AML-193 (cell line): ENCODE data around the gene MTRF1L.
"Not testable (repeated sequence)": the region's sequence is repeated elsewhere in the genome, so short reads cannot be mapped to it uniquely, and the experiment has no call there.

Experiments
- DNase-seq, 2 experiments: peaks; one replicate each; lab custom pipeline; 2025; lab: John Stamatoyannopoulos, UW

Gene MTRF1L

DNA sequence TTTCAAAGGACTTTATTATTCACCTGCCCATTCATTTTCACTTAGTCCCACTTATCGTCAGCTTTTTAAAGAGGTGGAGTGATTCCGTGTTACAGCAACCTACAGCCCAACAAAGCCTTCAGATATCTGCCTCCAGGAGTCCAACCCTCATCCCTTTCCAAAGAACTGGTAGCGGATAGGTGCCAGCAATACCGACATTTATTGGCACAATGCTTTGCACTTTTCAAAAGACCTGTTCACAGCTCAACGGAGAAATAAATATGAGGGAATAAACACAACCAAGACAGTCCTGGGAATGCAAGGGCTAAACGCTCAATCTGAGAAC lies 819 bp upstream of the MTRF1L start:
- no peak for DNase-seq

DNA sequence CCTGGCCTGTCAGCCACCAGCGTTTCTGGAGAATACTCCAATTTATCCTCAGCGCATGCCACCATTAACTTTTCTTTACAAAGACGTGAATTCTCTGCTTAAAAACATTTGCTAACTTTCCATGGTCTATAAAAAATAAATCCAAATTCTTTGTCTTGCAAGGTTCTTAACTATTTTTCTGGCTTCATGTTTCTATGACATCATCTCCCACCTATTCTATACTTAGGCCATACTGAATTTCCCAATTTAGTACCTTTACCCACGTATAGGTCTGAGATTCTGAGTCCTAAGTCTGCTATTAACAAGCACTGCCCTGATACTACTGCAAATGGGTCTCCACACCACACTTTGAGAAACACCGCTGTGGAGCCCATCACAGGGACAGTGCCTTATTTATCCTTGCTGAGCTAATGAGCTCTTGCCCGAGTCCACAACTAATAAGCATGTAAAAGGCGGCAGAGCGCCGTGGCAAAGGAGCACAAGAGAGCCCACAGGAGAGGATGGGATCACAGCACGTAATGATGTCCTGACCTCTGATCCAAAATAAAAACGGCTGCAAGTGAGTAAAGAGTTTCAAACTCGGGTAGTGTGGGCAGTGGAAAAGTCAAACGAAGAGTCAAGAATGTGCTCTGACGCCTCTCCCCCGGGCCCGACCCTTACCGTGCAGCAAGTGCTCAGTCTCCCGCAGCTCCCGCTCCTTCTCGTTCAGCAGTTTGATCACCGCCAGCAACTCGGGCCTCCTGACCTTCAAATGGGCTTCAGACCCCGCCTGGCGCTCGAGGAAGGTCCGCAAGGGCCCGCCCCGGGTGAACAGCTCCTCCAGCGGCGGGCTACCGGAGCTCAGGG lies 519 bp downstream of the MTRF1L start:
- DNase-seq = no peak

DNA sequence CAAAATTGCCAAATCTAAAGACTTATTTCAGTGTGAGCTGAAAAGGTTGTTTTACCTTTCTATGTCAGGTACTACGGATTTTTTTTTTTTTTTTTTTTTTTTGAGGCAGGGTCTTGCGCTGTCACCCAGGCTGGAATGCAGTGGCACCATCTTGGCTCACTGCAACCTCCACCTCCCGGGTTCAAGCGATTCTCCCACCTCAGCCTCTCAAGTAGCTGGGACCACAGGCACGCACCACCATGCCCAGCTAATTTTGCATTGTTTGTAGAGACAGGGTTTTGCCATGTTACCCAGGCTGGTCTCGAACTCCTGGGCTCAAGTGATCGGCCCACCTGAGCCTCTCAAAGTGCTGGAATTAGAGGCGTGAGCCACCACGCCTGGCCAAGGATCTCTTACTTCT lies 1.7 kb downstream of the MTRF1L start:
- not testable (repeated sequence) for DNase-seq

DNA sequence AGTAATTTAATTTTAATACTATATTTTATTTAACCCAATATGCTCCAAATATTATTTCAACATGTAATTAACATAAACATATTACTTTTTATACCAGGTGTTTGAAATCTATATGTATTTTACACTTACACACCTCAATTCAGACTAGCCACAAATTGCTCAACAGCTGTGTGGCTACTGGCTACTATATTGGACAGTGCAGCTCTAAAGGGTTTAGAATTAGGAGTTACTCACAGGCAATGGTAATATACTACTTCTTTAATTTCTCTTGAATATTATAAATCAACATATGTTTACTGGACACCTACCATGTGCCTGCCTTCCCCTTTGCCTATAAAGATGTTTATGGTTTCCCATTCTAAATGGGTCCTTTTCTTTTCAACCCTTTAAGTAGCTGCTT lies 2.3 kb downstream of the MTRF1L start:
- no peak for DNase-seq

DNA sequence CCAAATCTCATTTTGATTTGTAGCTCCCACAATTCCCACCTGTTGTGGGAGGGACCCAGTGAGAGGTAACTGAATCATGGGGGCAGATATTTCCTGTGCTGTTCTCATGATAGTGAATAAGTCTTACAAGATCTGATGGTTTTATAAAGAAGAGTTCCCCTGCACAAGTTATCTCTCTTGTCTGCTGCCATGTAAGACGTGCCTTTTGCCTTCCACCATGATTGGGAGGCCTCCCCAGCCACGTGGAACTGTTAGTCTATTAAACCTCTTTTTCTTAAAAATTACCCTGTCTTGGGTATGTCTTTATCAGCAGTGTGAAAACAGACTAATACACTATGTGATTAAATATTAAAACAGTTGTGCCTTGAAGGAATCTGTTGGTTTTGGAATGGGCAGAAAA lies 3.0 kb downstream of the MTRF1L start:
- not testable (repeated sequence) for DNase-seq

DNA sequence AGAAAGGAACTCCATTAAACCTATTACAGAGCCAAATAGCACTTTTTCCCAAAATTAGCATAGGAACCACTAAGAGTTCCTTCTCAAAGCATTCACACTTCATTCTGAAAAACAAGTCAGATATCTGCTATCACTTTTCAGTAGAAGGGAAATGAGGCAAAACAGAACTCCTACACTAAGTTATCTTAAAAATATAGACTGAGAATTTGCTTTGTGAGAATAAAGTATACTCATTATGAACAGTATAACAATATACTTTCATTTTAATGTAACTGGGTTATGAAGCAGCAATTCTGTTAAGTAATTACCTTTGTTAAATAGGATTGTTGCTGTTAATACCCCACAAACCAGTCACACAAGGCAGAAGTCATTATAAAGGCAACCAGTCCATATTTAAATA lies 8.7 kb downstream of the MTRF1L start:
- DNase-seq = no peak

DNA sequence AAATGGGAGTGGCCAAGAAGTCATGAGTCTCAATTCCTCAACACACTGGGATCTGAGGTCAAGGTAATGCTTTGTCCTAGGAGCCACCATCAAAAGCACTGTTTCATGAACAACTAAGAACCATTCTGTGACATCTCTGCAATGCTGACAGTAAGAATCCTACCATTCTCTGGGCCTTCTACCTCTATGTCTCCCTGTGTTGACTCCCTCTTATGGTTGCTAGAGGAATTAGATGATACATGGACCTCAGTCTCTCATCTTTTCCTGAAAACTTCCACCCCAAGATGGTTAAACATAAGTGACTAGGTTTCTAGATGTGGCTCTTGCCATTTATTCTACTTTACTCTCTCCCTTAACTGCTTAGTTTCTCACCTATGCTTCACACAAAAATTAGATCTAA lies 9.1 kb downstream of the MTRF1L start:
- DNase-seq = peak; percentile 41 to 60

DNA sequence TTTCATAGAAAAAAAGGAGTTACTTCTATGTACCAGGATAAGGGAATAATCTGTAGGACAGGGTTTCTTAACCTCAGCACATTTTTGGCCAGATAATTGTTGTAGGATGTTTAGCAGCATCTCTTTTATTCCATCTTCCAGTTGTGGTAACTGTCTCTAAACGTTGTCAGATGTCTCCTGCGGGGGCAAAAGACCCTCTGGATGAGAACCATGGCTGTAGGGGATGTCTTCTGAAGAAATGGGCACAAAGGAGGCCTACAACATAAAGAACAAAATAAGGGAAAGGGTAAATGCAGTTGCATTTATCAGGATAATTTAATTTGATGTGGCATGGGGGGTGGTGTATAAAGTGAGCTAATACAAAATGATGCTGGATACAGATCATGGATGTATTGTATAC lies 15.5 kb downstream of the MTRF1L start:
- no peak for DNase-seq

DNA sequence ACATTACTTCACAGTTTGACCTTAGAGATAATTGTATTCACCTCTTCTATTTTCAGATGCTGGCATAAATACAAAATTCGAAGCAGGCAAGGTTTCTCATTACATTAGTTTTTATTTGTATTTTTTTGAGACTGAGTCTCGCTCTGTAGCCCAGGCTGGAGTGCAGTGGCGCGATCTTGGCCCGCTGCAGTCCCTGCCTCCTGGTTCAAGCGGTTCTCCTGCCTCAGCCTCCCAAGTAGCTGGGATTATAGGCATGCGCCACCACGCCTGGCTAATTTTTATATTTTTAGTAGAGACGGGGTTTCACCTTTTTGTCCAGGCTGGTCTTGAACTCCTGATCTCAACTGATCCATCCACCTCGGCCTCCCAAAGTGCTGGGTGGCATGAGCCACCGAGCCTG lies 17.2 kb downstream of the MTRF1L start:
- DNase-seq = not testable (repeated sequence)

DNA sequence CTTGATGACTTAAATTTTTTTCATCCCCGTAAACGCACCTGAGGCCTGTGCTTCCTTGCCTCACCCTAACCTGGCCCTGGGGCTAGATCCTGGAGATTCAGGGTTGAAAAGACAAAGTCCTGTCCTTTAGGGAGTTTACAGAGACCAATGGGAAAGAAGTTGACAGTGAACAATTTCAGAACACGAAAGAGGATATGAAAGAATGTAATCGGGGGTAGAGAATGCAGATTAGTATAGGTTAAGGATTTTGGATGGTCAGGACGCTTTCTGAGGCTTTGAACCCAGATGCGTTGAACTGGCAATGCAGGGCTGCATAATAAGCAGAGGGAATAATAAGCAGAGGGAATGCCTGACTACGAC lies 18.0 kb downstream of the MTRF1L start:
- no peak for DNase-seq

DNA sequence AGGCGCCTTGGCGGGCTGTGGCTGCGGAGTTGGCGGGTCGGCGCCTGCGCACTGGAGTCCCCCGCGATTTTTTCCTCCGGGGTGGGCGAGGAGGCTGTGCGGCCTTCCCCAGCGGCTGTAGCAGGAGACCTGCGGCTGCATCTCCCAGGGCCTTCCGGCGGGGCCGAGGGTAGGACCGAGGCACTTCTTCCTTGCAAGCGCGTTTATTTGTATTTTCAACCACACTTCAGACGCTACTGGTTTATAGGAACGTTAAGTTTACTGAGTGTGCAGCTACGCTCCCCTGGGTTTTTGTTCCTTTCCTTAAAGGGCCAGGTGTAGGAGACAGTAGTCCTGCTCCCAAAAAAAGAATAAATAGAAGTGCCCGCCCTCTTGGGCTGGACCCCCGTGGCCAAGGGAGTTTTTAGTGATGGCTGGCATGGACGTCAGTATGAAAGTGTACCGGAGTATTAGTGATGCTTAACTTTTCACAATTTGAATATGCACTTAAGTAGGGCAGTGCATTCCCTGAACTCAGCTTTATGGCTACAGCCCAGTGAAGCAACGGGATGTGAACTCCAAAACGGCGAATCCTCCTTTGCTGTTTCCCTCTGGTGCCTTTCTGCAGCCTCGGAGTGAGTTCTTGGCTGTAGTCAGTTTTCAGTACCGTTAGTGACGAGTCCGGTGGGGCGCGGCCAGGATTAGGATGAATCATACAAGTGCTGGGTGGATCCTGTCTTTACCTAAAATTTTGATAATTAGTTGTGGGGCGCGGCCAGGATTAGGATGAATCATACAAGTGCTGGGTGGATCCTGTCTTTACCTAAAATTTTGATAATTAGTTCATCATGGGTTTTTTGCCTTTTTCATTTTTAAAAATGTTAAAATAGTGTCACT lies 18.6 kb downstream of the MTRF1L start:
- peak; percentile 71 to 93 for DNase-seq

DNA sequence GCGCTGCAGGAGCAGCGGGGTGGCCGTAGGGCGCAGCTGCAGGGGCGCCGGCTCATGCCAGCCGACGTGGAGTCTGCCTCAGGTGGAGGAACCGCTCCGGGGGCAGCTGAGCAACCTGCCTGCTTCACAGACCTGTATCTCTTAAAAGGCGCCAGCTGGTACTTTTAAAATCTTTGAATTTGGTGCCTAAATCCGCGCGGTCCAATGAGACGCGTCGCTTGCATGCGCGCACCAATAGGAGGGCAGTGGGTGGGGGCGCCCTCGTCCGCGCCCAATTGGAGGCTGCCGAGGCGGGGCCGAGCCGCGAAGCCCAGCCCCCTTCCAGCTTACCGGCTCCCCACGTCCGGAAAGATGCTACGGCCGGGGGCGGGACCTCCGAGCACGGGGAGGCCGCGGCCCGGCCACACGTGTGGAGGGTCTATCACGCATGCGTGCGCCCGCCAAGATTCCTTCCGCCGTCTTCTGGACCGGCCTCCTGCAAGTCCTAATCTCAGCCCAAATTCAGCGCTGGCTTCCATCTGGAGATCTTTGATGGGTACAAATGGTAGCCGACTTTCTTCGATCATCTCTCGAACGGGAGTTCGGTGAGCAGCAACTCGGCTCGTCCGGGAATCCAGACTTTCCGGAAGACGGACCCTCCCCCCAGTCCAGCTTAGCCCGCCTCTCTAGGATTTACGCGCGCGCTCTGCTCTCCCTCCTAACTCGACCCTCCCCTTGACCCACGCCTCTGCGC lies 19.4 kb downstream of the MTRF1L start, which contains the start of gene FBXO5:
TSS of gene FBXO5 (minus strand) at position 138 of the 733 bp plus-strand sequence. CDS start at position 56, 82 bp downstream.
- peak; percentile 98 for DNase-seq

DNA sequence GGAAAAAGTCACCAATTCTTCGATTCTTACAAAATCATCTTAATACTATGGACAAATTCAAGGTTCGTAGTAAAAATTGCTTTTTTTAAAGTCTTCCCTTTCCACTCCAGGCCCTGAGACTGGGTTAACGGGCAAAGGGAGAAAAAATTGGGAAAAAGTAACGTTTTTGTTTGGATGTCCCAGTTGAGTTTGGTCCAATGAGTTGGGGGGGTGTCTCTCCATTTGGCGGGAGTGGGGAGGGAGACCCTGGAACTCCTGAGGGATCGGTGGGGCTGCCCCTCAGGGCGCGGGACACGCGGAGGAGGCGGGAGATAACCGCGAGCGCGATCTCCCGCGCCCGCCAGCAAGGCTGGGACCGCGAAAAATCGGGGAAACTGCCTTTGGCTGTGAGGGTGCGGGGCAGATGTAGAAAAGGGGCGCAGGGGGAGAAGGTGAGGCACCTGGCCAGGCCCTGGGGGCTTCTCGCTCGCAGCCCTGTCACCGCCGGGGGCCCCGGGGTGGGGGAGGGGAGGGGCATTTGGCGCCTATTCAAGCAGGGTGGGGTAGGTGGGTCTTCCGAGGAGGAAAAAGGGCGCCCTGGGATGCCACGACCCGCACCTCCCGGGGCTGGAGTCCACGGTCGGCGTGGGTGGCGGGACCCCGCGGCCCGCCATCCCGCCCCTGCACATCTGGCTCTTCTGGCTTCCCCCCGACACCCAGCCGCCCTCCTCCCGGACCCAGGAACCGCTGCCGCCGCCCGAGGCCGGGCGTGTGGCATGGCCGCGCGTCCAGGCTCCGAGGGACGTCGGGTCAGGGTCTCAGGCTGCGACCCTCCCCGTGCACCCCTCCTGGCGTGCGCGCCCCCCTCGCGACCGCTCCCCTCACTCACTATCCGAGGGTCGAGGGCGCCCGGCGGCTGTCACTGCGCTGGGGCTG lies 20.3 kb downstream of the MTRF1L start:
- no peak for DNase-seq

DNA sequence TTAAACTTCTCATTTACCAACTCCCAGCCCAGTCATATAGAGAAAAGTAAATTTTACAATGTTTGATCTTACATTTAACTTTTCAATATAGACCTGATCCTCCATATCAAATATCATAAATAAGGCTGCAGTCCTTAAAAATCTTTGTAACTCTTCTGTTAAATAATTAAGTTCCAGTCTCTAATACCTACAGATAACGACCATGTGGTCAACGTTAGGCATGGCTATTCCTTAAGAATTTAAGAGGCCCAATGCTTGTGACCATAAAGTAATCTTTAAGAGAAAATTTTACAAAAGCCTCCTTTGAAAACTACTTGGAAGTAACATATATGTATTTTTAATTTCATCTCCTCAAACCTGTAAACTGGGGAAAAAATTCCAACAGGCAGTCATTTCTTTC lies 21.3 kb downstream of the MTRF1L start:
- no peak for DNase-seq

DNA sequence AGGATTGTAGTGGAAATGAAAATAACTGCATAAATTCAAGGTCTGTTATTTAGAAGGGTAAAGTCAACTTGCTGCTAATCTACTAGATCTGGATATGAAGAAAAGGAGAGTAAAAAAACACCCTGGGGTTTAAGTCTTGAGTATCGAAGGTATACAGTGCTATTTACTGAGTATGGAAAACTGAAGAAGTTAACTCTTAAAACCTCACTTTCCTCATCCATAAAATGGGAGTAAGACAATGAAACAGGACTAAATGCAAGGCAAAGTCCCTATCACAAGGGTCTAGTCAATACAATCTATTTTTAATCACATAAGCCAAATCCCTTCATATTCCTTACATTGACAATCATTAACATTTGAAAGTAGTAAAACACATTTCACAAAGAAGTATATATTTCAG lies 21.9 kb downstream of the MTRF1L start:
- no peak for DNase-seq

DNA sequence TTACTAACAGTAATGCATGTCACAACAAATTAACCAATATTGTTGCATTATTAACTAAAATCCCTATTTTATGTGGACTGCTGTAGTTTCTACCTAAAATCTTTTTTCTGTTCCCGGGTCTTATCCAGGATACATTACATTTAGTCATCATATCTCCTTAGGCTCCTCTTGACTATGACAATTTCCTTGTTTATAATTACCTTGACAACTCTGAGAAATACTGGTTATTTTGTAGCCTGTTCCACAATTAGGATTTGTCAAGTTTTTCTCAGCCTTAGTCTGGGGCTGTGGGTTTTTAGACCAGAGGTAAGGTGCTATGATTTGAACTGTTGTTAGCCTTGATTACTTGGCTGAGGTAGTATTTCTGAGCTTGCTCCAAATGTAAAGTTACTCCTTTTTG lies 23.4 kb downstream of the MTRF1L start:
- peak; percentile 14 to 26 for DNase-seq

DNA sequence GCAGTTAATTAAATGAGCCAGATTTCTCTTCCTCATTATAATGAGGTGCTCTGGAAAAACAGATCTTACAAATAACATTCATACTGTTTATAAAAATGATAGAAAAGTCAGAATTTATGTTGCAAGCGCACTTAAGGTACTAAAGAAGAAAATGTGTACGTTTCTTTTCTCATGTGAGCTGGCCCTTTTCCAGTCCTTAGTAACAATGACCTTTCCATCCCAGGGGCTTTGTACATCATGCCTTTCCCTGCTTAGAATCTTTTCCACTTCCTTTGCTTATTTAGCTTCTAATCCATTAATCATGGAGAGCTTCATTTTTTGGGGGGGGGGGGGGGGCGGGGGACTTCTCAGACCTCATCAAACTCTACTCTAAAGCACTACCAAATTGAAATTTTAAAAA lies 24.5 kb downstream of the MTRF1L start:
- no peak for DNase-seq

DNA sequence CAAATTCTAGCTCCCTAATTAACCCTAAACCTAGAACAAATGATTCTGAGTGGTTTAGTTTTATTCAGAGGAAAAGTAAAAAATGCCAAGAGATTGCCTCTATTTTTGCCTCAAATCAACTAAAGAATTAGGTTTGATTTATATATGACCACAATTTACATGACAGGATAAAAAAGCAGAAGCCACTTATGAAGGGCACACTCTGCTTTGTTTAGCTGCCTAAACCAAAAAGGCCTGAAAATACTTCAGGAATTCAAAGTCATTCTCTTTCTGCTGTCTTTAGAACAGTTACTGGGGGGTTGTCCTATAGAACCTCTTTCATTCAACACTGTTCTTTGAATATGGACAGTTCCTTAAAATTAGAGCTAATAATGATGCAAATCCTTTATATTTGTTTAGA lies 25.0 kb downstream of the MTRF1L start:
- peak in 1 of 2 experiments; percentile 24 for DNase-seq

DNA sequence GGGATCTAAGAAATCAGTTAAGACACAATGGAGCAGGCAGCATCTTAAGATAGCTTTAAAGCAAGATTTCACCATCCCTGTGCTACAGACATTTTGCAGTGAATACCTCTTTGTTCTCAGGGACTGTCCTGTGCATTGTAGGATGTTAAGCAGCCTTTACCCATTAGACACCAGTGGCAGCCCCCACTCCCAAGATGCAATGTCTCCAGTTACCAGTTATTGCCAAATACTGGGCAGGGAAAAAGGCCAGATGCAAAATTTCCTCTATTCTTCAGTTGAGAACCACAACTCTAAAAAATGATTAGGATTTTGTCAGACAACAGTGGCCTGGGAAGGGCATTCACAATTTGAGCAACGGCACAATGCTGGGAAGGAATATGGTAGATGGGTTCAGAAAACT lies 25.8 kb downstream of the MTRF1L start:
- DNase-seq = peak in 1 of 2 experiments; percentile 23

DNA sequence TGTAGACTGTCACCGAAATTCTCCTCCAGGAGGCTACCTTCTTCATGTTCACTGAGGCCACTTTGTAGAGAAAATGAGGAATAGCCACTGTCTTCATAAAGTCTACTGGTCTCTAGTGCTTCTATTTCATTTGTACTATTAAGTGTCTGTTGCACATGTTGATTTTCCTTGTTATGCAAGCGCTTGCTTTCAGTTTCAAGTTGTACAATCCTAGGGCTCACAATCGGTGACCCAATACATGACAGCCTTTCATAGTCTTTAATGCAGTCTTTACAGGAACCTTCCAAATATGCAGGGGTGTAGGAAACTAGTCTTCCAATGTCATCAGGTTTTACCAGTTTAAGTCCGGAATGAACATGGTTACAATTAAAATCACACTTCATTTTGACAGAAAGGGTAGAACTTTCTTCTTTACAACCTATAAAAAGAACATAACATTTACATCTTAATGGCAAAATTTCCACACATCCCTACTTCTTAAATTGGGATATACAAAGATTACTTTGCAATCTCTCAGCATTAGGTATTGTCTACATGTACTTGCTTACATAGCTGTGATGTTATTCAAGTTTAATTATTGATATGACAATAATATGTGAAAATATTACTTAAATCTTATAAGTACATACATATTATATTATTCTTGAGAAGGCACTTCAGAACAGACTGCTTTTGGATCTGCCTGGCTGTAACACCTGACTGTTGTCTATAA lies 27.1 kb downstream of the MTRF1L start:
- DNase-seq = peak; percentile 74 to 78

DNA sequence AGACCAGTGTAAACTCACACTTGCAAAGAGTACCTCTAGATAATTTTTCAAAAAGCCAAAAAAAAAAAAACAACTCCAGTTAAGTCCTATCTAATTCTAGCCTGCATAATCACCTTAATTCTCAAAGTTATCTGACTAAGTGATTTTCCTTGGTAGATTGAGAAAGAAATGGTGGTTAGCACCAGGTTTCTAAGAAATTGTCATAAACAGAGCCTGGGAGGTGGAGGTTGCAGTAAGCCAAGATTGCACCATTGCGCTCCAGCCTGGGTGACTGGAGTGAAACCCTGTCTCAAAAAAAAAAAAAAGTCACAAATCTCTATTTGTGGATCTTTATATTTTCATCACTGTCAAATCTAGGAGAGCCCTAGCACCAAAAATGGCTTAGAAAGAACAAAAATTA lies 28.6 kb downstream of the MTRF1L start:
- DNase-seq = peak; percentile 63 to 66
